Right ventricle myocardium superior (tissue), 1 donor: Measurements from ENCODE around the gene RFC2. TPM values are rescaled to one million over a fixed set of nuclear protein-coding genes. Genes with fewer than 3 reads are reported as not detected.
A peak's percentile ranks its signal among the peaks of the same experiment; 100 is the strongest.

ENCODE experiments used
- ATAC-seq: fragments of 200-7000 bp; cut with Tn5 transposase; one replicate; pipeline ENCODE4 v1.9.1; 2020; ENCODE audit warnings: mild to moderate bottlenecking; ENCODE audit not compliant: poor library complexity
- DNase-seq: peaks from one replicate; pipeline ENCODE4 v3.0.0-alpha.2; 2020
- intact Hi-C: fragments of 100-400 bp; cut with DNase I; formaldehyde crosslinking; loops from one replicate; pipeline ENCODE4 v1.11.2; 2022
- long read RNA-seq: library from polyadenylated mRNA; unstranded; transcript quantifications from one replicate; pipeline ENCODE4 v2.0.0, GENCODE V29; 2021
- total RNA-seq: library from RNA; stranded (reverse); fragmentation: NEBNext Ultra II Directional; extraction: Animal tissue kit (Norgen Biotek cat#: 25700); gene quantifications from one replicate; pipeline ENCODE4 v1.2.1, GENCODE V29; 2021
- donor health status: DM: no; HTN: yes; CAD: no; lungs with severe emphysema.

The RFC2 gene
- total RNA-seq = 9.4 TPM
- long read RNA-seq, transcript RFC2-201 (11 exons, 1,695 nt) = major isoform, 16 of 20 reads
- long read RNA-seq, partial matches to known transcripts = 0 of 20 reads
- long read RNA-seq, other reads (novel, unspliced or antisense) = 1 of 20 reads

DNA sequence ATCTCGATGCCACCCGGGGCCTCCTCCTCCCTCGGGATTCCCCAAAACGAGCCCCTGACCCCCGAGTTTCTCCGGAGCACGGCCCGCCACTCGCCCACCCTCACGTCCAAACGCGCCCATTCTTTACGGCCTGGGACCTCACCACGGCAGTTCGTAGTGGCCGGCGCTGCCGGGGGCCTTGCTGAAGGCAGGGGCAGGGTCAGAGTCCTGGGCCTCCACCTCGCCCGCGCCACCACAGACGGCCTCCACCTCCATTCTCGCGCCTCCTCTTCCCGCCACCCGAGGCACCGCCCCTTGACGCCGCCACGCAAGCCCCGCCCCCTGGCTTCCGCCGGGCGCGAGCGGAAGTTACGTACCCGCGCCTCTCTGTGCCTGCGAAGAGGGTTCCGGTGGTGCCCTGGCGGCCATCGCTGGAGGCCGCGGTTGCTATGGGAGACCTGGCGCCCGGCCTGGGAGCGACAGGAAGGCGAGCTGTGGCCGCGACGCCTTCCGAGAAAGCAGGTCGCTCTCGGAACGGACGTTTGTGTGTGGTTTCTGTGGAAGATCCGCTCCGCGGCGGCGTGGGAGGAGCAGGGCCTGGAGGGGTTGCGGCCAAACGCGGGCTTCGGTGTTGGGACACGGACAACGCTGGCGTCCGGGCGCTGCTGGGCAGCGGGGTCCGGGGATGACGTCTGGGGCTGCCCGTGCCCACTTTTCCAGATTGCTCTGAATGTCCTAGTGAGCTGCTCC lies at the start of gene RFC2:
Gene RFC2, minus strand, starts transcription at position 271 of the 729 bp plus-strand sequence. Its CDS starts 16 bp downstream, at position 255.
- intact Hi-C loops = no loop called here

DNA sequence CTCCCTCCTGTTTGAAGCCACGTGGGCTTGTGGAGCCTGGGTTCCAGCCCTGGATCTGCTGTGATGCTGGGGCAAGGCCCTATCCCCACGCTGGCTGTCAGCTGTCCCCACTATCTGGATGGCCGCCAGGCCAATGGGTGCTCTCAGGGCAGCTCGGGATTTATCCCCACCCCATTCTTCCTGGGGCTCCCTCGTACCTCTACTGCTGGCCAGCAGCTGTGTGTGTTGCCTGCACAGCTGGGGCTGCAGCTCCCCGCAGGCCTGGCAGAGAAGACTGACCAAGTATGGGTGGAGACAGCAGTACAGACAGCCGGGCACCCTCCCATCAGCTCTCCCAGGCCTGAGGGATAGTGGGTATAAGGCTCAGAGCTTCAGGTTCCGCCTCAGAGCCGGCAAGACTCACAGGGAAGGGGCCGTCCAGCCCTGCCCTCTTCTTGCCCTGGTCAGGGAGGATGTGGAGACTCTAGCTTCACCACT lies 48.6 kb upstream of the RFC2 start:
- intact Hi-C loops = no loop called here
- DNase-seq = no peak
- no peak for ATAC-seq

More for the DNA sequence above, at the start of gene RFC2:
- ATAC-seq (peak; percentile 100), DNase-seq (peak; percentile 99)

DNA sequence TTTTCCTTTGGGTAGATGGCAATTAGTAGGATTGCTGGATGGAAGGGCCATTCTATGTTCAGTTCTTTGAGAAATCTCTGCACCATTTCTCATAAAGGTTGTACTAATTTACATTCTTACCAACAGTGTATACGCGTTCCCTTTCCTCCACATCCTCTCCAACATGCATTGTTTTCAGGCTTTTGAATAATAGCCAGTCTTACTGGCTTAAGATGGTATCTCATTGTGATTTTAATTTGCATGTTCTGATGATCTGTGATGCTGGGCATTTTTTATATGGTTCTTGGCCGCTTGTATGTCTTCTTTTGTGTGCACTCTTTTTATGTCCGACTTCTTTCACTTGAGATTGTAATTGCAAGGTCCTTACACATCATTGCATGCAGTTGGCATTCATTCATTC lies 46.7 kb upstream of the RFC2 start:
- intact Hi-C loops = no loop called here
- no peak for DNase-seq
- ATAC-seq = no peak

DNA sequence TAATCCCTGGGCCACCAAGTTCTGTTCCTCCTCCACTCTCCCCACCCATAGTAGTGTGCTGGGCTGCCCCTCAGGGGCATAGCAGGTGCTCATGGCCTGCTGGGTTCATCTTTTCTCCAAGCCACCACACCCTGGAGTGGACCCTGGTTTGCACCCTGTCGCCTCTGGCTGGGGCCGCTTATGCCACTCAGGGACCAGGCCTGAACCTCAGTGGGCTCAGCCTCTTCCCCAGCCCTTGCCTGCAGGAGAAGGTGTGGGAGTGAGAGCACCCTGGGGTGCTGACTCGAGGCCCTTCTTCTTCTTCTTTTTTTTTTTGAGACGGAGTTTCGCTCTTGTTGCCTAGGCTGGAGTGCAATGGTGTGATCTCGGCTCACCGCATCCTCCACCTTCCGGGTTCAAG lies 45.2 kb upstream of the RFC2 start:
- intact Hi-C loops = no loop called here
- ATAC-seq = no peak

DNA sequence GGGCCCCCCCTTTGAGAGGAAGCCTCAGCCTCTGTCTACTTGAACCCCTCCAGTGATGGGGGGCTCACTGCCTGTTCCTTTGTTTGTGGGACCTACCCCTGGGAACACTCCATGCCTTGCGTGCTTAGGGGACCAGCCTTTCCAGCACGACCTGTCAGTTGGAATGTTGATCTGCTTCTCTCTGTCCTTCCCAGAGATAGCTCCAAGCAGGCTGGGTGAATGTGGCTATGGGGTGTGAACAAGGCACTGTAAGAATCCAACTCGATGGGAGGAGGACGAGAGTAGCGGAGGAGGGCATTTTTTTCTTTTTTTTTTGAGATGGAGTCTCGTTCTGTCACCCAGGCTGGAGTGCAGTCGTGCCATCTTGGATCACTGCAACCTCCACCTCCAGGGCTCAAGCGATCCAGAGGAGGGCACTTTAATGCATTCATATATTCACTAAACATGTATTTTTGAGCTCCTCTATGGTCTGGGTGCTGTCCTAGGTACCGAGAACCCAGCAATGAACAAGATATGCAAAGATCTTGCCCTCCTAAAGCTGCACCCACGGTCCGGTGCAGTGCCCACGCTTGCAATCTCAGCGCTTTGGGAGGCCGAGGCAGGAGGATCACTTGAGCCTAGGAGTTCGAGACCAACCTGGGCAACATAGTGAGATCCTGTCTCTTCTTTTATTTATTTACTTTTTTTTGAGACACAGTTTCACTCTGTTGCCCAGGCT lies 43.5 kb upstream of the RFC2 start:
- no peak for DNase-seq
- intact Hi-C loops = no loop called here
- ATAC-seq = no peak

More for the DNA sequence above, 45.2 kb upstream of the RFC2 start:
- no peak for DNase-seq

DNA sequence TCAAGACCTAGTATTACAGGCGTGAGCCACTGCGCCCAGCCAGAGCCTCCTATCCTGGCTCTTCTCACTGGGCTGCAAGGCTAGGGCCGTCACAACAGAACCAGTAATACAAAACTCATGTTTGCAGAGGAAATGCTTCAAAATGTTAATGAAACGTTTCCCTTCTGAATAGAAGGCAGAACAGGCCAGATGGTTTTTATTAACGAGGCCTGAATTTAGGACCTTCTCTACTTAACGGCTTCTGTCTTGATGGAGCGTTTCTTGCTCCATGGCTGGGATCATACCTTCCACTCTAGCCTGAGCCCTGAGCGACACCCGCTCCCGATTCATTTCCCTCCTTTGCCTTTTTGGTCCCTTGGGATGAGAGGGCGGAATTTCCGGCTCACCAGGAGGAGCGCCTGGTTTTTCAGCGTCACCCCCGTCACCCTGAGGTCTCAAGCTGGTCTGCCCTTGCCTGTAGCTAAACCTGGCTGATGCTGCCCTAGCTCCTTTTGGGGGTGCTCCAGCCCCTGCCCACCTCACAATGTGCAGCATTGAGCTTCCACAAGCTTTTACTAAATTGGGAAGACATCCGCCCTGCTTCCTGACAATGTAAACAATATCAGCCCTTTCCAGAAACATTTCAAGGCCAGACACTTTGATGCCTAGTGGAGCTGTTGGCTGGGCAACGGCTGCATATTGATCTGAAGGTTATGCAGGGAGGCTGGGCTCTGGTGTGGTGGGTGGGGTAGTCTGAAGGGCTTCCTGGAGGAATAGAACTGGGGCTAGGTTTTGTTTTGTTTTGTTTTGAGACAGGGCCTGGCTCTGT lies 40.2 kb upstream of the RFC2 start:
- ATAC-seq = peak; percentile 27
- intact Hi-C loops = no loop called here
- no peak for DNase-seq

DNA sequence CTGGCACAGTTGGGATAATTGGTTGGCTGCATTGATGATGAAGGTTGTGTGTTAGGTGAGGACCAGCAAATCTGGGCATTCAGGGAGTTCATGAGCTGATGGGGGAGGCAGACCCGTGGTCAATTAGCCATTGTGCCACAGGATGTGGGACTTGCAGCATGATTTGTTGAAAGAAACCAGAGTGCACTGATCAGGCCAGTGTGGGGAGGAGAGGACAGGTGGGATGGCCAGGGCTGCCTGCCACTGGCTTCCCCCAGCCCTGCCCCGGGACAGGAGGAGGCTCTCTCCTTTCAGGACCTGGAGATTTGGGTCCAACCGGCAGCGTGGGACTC lies 39.3 kb upstream of the RFC2 start:
- intact Hi-C loops = no loop called here
- DNase-seq = no peak
- ATAC-seq = no peak

DNA sequence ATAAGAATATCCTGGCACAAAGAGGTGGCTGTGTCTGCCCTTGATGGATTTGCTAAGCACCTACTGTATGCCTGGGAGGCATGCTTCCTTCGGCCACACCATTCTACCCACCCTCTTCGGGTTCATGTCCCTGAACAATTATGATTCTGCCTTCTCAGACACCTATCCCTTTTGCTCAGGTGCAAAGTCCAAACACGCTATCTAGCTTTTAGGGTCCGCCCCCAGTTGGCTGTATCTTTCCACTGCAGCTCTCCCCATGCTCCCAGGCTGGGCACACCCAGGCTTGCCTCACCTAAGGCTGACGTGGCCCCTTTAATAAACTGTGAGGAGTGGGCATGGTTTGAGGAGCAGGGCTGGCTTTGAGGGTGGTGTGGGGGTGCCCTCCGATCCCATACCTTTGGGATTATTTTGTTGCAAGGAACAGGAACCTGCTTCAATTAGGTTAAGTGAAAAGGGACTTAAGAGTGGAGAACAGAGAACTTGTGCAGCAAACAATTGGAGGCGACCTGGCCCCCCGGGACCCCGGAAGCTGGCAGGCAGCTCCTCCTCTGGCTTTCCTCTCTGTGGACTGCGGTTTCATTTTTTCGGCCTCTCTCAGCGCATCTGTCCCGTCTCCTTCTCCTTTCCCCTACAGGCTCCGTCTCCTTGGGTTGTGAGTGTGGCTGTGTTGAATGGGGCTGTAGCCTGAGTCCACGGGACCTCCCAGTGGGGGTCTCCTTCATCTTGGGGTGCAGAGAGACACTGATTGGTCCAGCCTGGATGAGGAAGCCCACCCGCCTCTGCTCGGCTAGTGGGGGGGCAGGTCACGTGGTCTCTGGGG lies 38.8 kb upstream of the RFC2 start:
- intact Hi-C loops = no loop called here
- ATAC-seq = no peak
- DNase-seq = no peak

DNA sequence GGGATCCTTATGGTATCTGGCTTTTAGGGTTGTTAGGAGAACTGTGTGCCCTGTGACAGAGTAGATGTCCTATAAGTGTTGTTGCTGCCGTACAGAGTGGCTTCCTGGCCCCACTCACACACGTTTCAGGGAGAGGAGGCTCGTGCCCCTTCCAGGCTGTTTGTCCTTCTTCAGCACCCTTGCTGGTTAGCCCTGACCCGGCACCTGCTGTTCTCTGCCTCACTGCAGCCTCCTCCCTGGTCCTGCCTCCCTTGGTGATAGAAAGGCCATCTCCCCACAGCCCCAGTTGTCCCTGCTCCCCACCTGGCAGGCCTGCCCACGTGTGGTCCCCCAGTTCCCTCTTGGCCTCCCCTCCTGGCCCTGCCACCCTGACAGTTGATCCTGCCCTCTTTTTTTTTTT lies 37.3 kb upstream of the RFC2 start:
- no peak for DNase-seq
- no peak for ATAC-seq
- intact Hi-C loops = no loop called here

DNA sequence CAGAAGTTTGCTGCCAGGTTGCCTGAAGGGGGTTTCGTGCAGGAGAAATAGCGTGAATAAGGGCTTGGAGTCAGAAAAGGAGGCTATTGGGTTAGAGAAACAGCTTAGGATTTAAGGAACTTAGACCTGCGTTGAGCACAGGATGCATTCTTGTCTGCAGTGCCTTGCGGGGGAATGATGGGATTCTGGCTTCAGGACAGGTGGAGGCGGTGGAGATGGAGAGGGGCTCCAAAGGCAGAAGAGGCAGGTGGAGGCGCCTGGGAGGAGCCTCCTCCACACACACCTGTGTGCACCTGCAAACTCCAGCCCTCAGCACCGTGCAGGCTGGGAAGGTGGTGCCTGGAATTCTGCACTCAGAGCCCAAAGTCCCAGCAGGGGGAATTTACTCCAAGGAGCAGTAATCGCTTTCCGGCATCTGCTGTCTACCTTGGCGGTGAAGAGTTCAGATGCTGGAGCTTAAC lies 36.8 kb upstream of the RFC2 start:
- DNase-seq (no peak), ATAC-seq (no peak)
- intact Hi-C loops = no loop called here

DNA sequence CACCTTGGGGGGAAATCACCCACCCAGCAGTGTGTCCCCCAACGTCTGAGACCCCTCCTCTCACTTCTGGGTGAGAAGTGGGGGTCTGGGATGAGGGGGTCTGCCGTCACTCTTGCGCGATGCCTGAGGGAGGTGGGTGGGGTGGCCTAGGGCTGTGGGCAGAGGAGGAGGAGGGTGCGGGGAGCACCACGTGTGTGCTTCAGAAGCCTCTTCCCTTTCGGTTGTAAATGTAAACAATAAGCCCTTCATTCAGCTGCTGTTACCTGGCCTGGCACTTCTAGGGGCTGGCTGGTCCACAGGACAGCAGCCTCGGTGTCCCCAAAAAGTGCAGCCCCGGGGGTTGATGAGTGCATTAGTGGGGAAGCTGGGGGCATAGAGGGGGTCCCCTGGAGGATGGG lies 36.4 kb upstream of the RFC2 start:
- intact Hi-C loops = no loop called here
- no peak for ATAC-seq

DNA sequence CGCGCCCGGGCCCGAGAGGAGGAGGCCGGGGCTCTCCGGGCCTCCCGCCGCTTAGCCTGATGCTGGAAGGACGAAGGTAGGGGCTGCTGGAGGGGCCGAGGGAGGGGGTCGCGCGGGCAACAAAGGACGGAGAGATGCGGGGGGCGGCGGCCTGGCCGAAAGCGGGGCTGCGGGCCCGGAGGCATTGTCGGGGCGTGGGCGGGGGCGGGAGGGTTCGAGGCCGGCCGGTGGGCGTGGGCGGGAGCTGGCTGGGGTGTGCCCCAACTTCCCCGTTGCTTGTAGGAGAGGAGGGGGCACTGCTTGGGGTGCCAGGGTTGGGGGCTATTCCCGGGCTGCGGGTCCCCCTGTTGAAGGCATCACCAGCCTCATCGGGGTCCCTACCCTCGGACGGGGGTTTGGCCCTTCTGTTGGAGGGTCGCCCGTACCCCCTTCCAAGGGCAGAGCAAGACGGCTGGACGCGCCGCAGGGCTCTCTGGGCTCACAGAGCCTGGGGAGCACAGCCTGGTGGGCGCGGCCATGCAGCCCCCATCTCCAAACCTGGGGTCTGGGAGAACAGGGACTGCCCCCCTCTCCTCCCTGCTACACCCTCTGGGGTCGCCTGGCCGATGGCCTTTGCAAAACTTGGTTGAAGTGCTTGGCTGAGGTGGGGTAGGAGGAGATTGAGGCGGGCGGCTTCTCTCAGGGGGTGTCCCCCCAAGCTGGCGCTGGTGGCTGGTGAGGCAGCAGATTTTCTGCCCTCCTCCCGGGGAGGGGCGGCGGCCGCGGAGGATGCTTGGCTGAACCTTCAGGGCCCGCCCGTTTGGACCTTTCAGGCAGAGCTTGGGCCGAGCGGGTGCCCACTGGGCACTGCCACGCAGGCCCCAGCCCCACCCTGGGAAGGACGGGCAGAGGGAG lies 35.7 kb upstream of the RFC2 start:
- intact Hi-C loops = no loop called here
- peak; percentile 62 for DNase-seq
- peak; percentile 26 for ATAC-seq

More for the DNA sequence above, 36.4 kb upstream of the RFC2 start:
- DNase-seq = no peak

DNA sequence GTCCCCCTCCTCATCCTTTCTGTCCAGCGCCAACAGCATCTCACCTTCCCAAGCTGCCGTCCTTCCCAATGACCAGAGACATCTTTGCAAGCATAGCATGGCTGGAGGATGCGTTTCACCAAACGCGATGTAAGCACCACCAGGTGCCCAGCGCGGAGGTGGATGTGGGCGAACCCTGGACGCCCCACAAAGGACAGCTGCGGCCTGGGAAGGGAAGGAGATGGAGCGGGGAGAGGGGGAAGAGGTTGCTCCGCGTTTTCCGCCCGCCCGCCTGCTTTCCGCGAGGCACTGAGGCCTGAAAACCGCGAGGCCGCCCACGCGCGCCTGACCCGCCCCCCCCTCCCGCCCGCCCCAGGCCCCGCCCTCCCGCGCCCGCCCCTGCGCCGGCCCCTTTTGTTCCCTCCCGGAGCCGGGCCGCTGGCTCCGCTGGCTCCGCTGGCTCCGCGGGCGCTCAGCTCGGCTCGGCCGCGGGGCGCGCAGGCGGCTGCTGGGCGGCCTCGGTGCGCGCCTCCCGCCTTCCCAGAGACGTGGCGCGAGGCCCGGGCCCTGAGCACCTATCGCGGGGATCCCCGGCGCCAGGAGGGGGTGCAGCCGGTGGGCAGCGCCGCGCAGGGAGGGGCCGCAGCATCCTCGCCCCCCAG lies 34.9 kb upstream of the RFC2 start, which contains the start of gene CLIP2:
Gene CLIP2, plus strand, starts transcription at position 390 of the 641 bp plus-strand sequence. CDS start 28,140 bp downstream, outside the sequence.
- peak; percentile 93 for ATAC-seq
- DNase-seq = peak; percentile 88
- intact Hi-C loops = no loop called here

DNA sequence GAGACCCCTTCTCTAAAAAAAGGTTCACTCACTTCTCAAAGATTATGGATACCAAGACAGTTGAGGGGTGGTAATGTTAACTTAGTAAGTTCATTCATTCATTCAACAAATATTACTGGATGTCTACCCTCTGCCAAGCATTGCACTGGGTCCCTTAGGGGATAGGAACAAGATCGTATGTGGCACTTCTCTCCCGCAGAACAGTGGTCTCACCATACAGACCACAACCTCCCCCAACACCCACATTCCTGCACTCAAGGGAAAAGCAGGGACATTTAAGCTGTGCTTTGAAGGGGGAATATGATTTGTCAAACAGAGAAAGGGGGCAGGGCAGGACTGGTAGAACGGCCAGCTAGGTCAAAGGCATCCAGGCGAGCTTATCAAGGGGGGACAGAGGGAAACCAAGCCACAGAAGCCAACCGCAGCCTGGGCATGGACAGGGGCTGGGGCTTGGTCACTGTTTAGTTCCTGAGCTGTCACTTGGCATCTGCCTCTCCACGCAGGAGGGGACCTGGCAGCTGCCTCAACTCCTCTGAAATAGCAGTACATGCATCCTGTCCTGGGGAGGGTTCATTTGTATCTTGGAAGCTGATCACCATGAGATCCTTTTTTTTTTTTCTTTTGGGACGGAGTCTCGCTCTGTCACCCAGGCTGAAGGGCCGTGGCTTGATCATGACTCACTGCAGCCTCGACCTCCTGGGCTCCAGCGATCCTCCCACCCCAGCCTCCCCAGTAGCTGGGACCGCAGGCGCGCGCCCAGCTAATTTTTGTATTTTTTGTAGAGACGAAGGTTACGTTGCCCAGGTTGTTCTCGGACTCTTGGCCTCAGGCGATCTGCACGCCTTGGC lies 34.1 kb upstream of the RFC2 start:
- DNase-seq = no peak
- ATAC-seq = peak; percentile 9
- intact Hi-C loops = no loop called here

DNA sequence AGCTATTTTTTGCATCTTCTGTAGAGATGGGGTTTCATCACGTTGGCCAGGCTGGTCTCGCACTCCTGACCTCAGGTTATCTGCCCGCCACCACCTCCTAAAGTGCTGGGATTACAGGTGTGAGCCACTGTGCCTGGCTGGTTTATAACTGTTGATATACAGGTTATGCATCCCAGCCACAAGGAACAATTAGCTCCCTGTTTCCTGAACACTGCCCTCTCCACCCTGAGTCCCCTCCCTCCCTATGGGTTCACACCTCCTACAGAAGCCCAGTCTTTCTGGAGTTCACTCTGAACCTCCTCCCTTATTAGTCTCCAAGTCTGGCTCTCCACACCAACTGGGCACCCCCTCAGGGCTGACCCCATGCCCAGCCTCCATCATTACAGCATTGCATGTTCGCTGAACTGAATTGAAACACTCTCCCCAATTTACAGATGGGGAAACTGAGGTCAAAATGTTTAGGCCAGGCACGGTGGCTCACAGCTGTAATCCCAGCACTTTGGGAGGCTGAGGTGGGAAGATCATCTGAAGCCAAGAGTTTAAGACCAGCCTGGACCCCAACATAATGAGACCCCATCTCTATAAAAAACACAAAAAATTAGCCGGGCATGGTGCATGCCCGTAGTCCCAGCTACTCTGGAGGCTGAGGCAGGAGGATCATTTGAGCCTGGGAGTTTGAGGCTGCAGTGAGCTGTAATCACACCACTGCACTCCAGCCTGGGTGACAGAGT lies 33.3 kb upstream of the RFC2 start:
- intact Hi-C loops = no loop called here
- ATAC-seq (no peak), DNase-seq (no peak)
